WTC11 (cell line): ENCODE data around the gene TMIE. TPM values are rescaled to one million over a fixed set of nuclear protein-coding genes. Genes with fewer than 3 reads are reported as not detected.

Source experiments
- ATAC-seq: fragments of 200-7000 bp; cut with Tn5 transposase; 2 replicates; pipeline ENCODE4 v1.10.0; 2021; ENCODE audit warnings: mild to moderate bottlenecking, moderate library complexity
- CTCF ChIA-PET: fragments of 300-600 bp; sonication (Branson Sonifier 250); formaldehyde crosslinking; loops from one replicate; lab custom pipeline; 2021; ENCODE audit warnings: antibody characterized with exemption; lab: Charles Lee
- POLR2A ChIA-PET: fragments of 350-600 bp; sonication (Branson Sonifier 250); formaldehyde crosslinking; loops from one replicate; lab custom pipeline; 2021; ENCODE audit warnings: antibody characterized with exemption; lab: Charles Lee
- DNase-seq: peaks from one replicate; pipeline ENCODE4 v3.0.0; 2021; ENCODE audit warnings: low spot score
- H3K27ac Mint-ChIP-seq: 2 replicates; pipeline ENCODE4 v1.8.0; 2021; ENCODE audit warnings: mixed read lengths
- H3K27me3 Mint-ChIP-seq: 2 replicates; pipeline ENCODE4 v1.8.0; 2021; ENCODE audit warnings: low read depth, mild to moderate bottlenecking, moderate library complexity, mixed read lengths
- H3K36me3 Mint-ChIP-seq: 2 replicates; pipeline ENCODE4 v1.8.0; 2021; ENCODE audit warnings: mixed read lengths
- H3K4me1 Mint-ChIP-seq: 2 replicates; pipeline ENCODE4 v1.8.0; 2022; ENCODE audit warnings: mixed read lengths
- H3K4me3 Mint-ChIP-seq: 2 replicates; pipeline ENCODE4 v1.8.0; 2021; ENCODE audit warnings: mild to moderate bottlenecking, moderate library complexity, mixed read lengths
- H3K9me3 Mint-ChIP-seq: 2 replicates; pipeline ENCODE4 v1.8.0; 2021; ENCODE audit warnings: mixed read lengths
- AFF4 ChIP-seq: sonication (generic); formaldehyde crosslinking; IDR thresholded peaks from 2 replicates; pipeline ENCODE4 v1.8.1; 2023; ENCODE audit warnings: mild to moderate bottlenecking, missing genetic modification reagents, borderline replicate concordance
- CREB1 ChIP-seq: sonication (generic); formaldehyde crosslinking; IDR thresholded peaks from 2 replicates; pipeline ENCODE4 v1.8.0; 2023; ENCODE audit warnings: mild to moderate bottlenecking, missing genetic modification reagents
- CREM ChIP-seq: sonication (generic); formaldehyde crosslinking; IDR thresholded peaks from 2 replicates; pipeline ENCODE4 v1.8.1; 2022; ENCODE audit warnings: mild to moderate bottlenecking, missing genetic modification reagents, moderate library complexity
- FOXK1 ChIP-seq: sonication (generic); formaldehyde crosslinking; IDR thresholded peaks from 2 replicates; pipeline ENCODE4 v1.8.0; 2022; ENCODE audit warnings: mild to moderate bottlenecking, moderate library complexity, missing genetic modification reagents
- FOXP1 ChIP-seq: sonication (generic); formaldehyde crosslinking; IDR thresholded peaks from 2 replicates; pipeline ENCODE4 v1.8.0; 2022; ENCODE audit warnings: missing genetic modification reagents, mild to moderate bottlenecking, moderate library complexity, borderline replicate concordance
- GRHL2 ChIP-seq: fragments of 250-450 bp; sonication (Bioruptor Pico); IDR thresholded peaks from 2 replicates; pipeline ENCODE4 v1.8.0; 2022; ENCODE audit warnings: mild to moderate bottlenecking, moderate library complexity; ENCODE audit not compliant: insufficient replicate concordance, severe bottlenecking
- KAT7 ChIP-seq: sonication (generic); formaldehyde crosslinking; IDR thresholded peaks from 2 replicates; pipeline ENCODE4 v1.8.1; 2023; ENCODE audit warnings: missing genetic modification reagents, mild to moderate bottlenecking, borderline replicate concordance
- OVOL2 ChIP-seq: fragments of 250-450 bp; sonication (Bioruptor Pico); IDR thresholded peaks from 2 replicates; pipeline ENCODE4 v1.9.0; 2021; ENCODE audit warnings: mild to moderate bottlenecking, borderline replicate concordance
- RELA ChIP-seq: sonication (generic); formaldehyde crosslinking; IDR thresholded peaks from 2 replicates; pipeline ENCODE4 v1.8.1; 2022; ENCODE audit warnings: missing genetic modification reagents, mild to moderate bottlenecking, borderline replicate concordance
- RORB ChIP-seq: fragments of 250-450 bp; sonication (Bioruptor Pico); IDR thresholded peaks from 2 replicates; pipeline ENCODE4 v1.9.0; 2021; ENCODE audit warnings: mild to moderate bottlenecking
- ZBTB43 ChIP-seq: sonication (generic); formaldehyde crosslinking; IDR thresholded peaks from 2 replicates; pipeline ENCODE4 v1.8.1; 2023; ENCODE audit warnings: mild to moderate bottlenecking, missing genetic modification reagents
- ZNF281 ChIP-seq: sonication (generic); formaldehyde crosslinking; IDR thresholded peaks from 2 replicates; pipeline ENCODE4 v1.8.0; 2023; ENCODE audit warnings: mild to moderate bottlenecking, missing genetic modification reagents
- ZNF396 ChIP-seq: fragments of 250-450 bp; sonication (Bioruptor Pico); IDR thresholded peaks from 2 replicates; pipeline ENCODE4 v1.8.0; 2021; ENCODE audit warnings: mild to moderate bottlenecking, moderate library complexity, borderline replicate concordance
- total RNA-seq: library from RNA; stranded (reverse); gene quantifications from 3 replicates; pipeline ENCODE4 v1.2.3, GENCODE V29; 2021
- TF ChIP-seq, protein P1 (sequence below): fragments of 250-450 bp; sonication (Bioruptor Pico); IDR thresholded peaks from 2 replicates; pipeline ENCODE4 v1.9.0; 2021; ENCODE audit warnings: mild to moderate bottlenecking, borderline replicate concordance
- TF ChIP-seq, protein P2 (sequence below): sonication (generic); formaldehyde crosslinking; IDR thresholded peaks from 2 replicates; pipeline ENCODE4 v1.8.1; 2022; ENCODE audit warnings: low read depth, mild to moderate bottlenecking, moderate library complexity, missing genetic modification reagents, borderline replicate concordance
- TF ChIP-seq, protein P3 (sequence below): sonication (generic); formaldehyde crosslinking; IDR thresholded peaks from 2 replicates; pipeline ENCODE4 v1.8.0; 2022; ENCODE audit warnings: mild to moderate bottlenecking, missing genetic modification reagents
- TF ChIP-seq, protein P4 (sequence below): sonication (generic); formaldehyde crosslinking; IDR thresholded peaks from 2 replicates; pipeline ENCODE4 v1.8.1; 2022; ENCODE audit warnings: mild to moderate bottlenecking, moderate library complexity, missing genetic modification reagents

Gene TMIE
- total RNA-seq, 1 experiment from 2014 or later = 0.57 TPM

- Mint-ChIP-seq H3K36me3 (no peaks in the 10 kb centered on the region), H3K4me1 (peaks cover 12% of the 10 kb centered on the region), H3K27ac (no peak overlapping the region), H3K4me3 (no peak overlapping the region), H3K9me3 (no peaks in the 10 kb centered on the region), H3K27me3 (no peaks in the 10 kb centered on the region; the same call in 1 of the 2 replicates)
- no peak for DNase-seq
- TF ChIP-seq ZNF281 (CRISPR knock-in tag) (no peak), CREM (CRISPR knock-in tag) (no peak), RORB (CRISPR knock-in tag) (no peak), AFF4 (CRISPR knock-in tag) (no peak), ZNF396 (no peak), KAT7 (CRISPR knock-in tag) (no peak), GRHL2 (no peak), CREB1 (CRISPR knock-in tag) (no peak), FOXP1 (CRISPR knock-in tag) (no peak), FOXK1 (CRISPR knock-in tag) (no peak), OVOL2 (no peak), ZBTB43 (CRISPR knock-in tag) (no peak), RELA (no peak)
- TF ChIP-seq, protein P1, sequence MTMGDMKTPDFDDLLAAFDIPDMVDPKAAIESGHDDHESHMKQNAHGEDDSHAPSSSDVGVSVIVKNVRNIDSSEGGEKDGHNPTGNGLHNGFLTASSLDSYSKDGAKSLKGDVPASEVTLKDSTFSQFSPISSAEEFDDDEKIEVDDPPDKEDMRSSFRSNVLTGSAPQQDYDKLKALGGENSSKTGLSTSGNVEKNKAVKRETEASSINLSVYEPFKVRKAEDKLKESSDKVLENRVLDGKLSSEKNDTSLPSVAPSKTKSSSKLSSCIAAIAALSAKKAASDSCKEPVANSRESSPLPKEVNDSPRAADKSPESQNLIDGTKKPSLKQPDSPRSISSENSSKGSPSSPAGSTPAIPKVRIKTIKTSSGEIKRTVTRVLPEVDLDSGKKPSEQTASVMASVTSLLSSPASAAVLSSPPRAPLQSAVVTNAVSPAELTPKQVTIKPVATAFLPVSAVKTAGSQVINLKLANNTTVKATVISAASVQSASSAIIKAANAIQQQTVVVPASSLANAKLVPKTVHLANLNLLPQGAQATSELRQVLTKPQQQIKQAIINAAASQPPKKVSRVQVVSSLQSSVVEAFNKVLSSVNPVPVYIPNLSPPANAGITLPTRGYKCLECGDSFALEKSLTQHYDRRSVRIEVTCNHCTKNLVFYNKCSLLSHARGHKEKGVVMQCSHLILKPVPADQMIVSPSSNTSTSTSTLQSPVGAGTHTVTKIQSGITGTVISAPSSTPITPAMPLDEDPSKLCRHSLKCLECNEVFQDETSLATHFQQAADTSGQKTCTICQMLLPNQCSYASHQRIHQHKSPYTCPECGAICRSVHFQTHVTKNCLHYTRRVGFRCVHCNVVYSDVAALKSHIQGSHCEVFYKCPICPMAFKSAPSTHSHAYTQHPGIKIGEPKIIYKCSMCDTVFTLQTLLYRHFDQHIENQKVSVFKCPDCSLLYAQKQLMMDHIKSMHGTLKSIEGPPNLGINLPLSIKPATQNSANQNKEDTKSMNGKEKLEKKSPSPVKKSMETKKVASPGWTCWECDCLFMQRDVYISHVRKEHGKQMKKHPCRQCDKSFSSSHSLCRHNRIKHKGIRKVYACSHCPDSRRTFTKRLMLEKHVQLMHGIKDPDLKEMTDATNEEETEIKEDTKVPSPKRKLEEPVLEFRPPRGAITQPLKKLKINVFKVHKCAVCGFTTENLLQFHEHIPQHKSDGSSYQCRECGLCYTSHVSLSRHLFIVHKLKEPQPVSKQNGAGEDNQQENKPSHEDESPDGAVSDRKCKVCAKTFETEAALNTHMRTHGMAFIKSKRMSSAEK (CRISPR knock-in tag) = no peak
- TF ChIP-seq, protein P2, sequence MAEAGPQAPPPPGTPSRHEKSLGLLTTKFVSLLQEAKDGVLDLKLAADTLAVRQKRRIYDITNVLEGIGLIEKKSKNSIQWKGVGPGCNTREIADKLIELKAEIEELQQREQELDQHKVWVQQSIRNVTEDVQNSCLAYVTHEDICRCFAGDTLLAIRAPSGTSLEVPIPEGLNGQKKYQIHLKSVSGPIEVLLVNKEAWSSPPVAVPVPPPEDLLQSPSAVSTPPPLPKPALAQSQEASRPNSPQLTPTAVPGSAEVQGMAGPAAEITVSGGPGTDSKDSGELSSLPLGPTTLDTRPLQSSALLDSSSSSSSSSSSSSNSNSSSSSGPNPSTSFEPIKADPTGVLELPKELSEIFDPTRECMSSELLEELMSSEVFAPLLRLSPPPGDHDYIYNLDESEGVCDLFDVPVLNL (CRISPR knock-in tag) = no peak
- TF ChIP-seq, protein P3, sequence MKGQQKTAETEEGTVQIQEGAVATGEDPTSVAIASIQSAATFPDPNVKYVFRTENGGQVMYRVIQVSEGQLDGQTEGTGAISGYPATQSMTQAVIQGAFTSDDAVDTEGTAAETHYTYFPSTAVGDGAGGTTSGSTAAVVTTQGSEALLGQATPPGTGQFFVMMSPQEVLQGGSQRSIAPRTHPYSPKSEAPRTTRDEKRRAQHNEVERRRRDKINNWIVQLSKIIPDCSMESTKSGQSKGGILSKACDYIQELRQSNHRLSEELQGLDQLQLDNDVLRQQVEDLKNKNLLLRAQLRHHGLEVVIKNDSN = no peak
- TF ChIP-seq, protein P4, sequence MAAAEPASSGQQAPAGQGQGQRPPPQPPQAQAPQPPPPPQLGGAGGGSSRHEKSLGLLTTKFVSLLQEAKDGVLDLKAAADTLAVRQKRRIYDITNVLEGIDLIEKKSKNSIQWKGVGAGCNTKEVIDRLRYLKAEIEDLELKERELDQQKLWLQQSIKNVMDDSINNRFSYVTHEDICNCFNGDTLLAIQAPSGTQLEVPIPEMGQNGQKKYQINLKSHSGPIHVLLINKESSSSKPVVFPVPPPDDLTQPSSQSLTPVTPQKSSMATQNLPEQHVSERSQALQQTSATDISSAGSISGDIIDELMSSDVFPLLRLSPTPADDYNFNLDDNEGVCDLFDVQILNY (CRISPR knock-in tag) = no peak
- no peak; the same call in 1 of the 2 replicates for ATAC-seq
- POLR2A ChIA-PET = no interaction called here
- CTCF ChIA-PET = no interaction called here
Observed at GRCh38 chr3:46756642-46757041, 55.5 kb downstream of the TMIE start.
